ENCODE data around the gene HIVEP3. TPM values are rescaled to one million over a fixed set of nuclear protein-coding genes. Genes with fewer than 3 reads are reported as not detected.

HIVEP3 gene
- total and polyA plus RNA-seq, 4 experiments from 2014 or later: 8.2 to 12.8 (median 10.8) TPM

- peak overlapping the region; percentile 92 to 98 (median 95) for H3K4me3 Mint-ChIP-seq
These were observed 409 bp upstream of the HIVEP3 start for GRCh38 chr1:41919131-41919530.

GRCh38 chr1:41917835-41918449 lies 780 bp downstream of the HIVEP3 start:
- H3K27me3 ChIP-seq (ENCODE audit: insufficient read depth, low read length): no peaks in the 10 kb centered on the region
- Mint-ChIP-seq H3K27ac (peak overlapping the region; percentile 85 to 100 (median 94)), H3K9me3 (no peaks in the 10 kb centered on the region), H3K36me3 (peaks cover 0 to 5% of the 10 kb centered on the region in 2 donors), H3K4me3 (peak overlapping the region; percentile 92 to 98 (median 95)), H3K4me1 (peaks cover 61 to 81% (median 72%) of the 10 kb centered on the region in 4 donors), H3K27me3 (no peaks in the 10 kb centered on the region)
- H3K4me1 ChIP-seq (ENCODE audit: insufficient read depth, low read length): peaks cover 75% of the 10 kb centered on the region
- peak overlapping the region; percentile 65 for H3K27ac ChIP-seq (ENCODE audit: low read depth, low read length)
- intact Hi-C loops (cut with micrococcal nuclease): loop anchor here (10.0 kb wide), 1 partner anchor 417 kb away; the partner anchor contains the start of gene FOXJ3
- H3K4me3 ChIP-seq (ENCODE audit: low read length in 2 of 2): peak overlapping the region; percentile 37 to 67
- H3K36me3 ChIP-seq (ENCODE audit: insufficient read depth, low read length): no peaks in the 10 kb centered on the region
- peak; percentile 29 to 54 (median 36) for DNase-seq
- H3K9me3 ChIP-seq (ENCODE audit: control insufficient read depth in 1 of 2, low read length in 2 of 2): no peaks in the 10 kb centered on the region
- CTCF ChIA-PET (ENCODE audit: partially characterized antibody): interaction anchor here (0.7 to 6.1 kb wide), 5 partner anchors 16 to 344 kb away, joined by 3 to 84 read pairs (median 3); no protein-coding TSS in a partner anchor
- POLR2A ChIA-PET (ENCODE audit: partially characterized antibody): interaction anchor here (1.0 to 13.9 kb wide), 8 partner anchors 8 to 344 kb away, joined by 3 to 221 read pairs (median 8); no protein-coding TSS in a partner anchor

More at GRCh38 chr1:41919131-41919530, 409 bp upstream of the HIVEP3 start:
- H3K36me3 Mint-ChIP-seq: peaks cover 4 to 5% of the 10 kb centered on the region in 2 donors
- DNase-seq: no peak
- H3K4me1 ChIP-seq (ENCODE audit: insufficient read depth, low read length): peaks cover 63% of the 10 kb centered on the region
- peaks cover 50 to 69% (median 60%) of the 10 kb centered on the region in 4 donors for H3K4me1 Mint-ChIP-seq
- H3K4me3 ChIP-seq (ENCODE audit: low read length in 2 of 2): peak overlapping the region; percentile 45 to 68
- H3K36me3 ChIP-seq (ENCODE audit: insufficient read depth, low read length): no peaks in the 10 kb centered on the region
- intact Hi-C loops (cut with micrococcal nuclease): loop anchor here (10.0 kb wide), 1 partner anchor 416 kb away; the partner anchor contains the start of gene FOXJ3
- peak overlapping the region; percentile 50 for H3K27ac ChIP-seq (ENCODE audit: low read depth, low read length)
- H3K27me3 ChIP-seq (ENCODE audit: insufficient read depth, low read length): no peaks in the 10 kb centered on the region
- H3K9me3 Mint-ChIP-seq: peaks cover 0 to 3% (median 0%) of the 10 kb centered on the region in 8 donors
- ChIA-PET CTCF (ENCODE audit: partially characterized antibody) (interaction anchor here (1.1 to 6.1 kb wide), 5 partner anchors 10 to 116 kb away, joined by 3 to 84 read pairs (median 8); no protein-coding TSS in a partner anchor), POLR2A (ENCODE audit: partially characterized antibody) (interaction anchor here (1.2 to 13.9 kb wide), 17 partner anchors 10 to 246 kb away, joined by 3 to 221 read pairs (median 5); no protein-coding TSS in a partner anchor)
- no peaks in the 10 kb centered on the region for H3K27me3 Mint-ChIP-seq
- no peaks in the 10 kb centered on the region for H3K9me3 ChIP-seq (ENCODE audit: control insufficient read depth in 1 of 2, low read length in 2 of 2)
- peak overlapping the region; percentile 93 to 100 (median 98) for H3K27ac Mint-ChIP-seq

GRCh38 chr1:41917076-41917475 lies 1.6 kb downstream of the HIVEP3 start:
- Histone ChIP-seq H3K36me3 (ENCODE audit: insufficient read depth, low read length) (no peaks in the 10 kb centered on the region), H3K9me3 (ENCODE audit: control insufficient read depth in 1 of 2, low read length in 2 of 2) (no peaks in the 10 kb centered on the region), H3K4me1 (ENCODE audit: insufficient read depth, low read length) (peaks cover 84% of the 10 kb centered on the region), H3K27me3 (ENCODE audit: insufficient read depth, low read length) (no peaks in the 10 kb centered on the region), H3K4me3 (ENCODE audit: low read length in 2 of 2) (peak overlapping the region; percentile 21 to 67), H3K27ac (ENCODE audit: low read depth, low read length) (peak overlapping the region; percentile 65)
- Mint-ChIP-seq H3K36me3 (peaks cover 0 to 5% of the 10 kb centered on the region in 2 donors), H3K4me3 (peak overlapping the region; percentile 85 to 98 (median 94)), H3K4me1 (peaks cover 69 to 89% (median 80%) of the 10 kb centered on the region in 4 donors), H3K9me3 (no peaks in the 10 kb centered on the region), H3K27ac (peak overlapping the region; percentile 85 to 97 (median 93)), H3K27me3 (no peaks in the 10 kb centered on the region)
- intact Hi-C loops (cut with micrococcal nuclease): loop anchor here (10.0 kb wide), 1 partner anchor 418 kb away; the partner anchor contains the start of gene FOXJ3
- ChIA-PET POLR2A (ENCODE audit: partially characterized antibody) (interaction anchor here (1.6 to 13.9 kb wide), 6 partner anchors 8 to 118 kb away, joined by 6 to 221 read pairs (median 20); no protein-coding TSS in a partner anchor), CTCF (ENCODE audit: partially characterized antibody) (interaction anchor here (1.3 to 6.1 kb wide), 6 partner anchors 12 to 343 kb away, joined by 3 to 84 read pairs (median 8); no protein-coding TSS in a partner anchor)
- no peak for DNase-seq

- peaks cover 72 to 99% (median 81%) of the 10 kb centered on the region in 4 donors for H3K4me1 Mint-ChIP-seq
- peaks cover 88% of the 10 kb centered on the region for H3K4me1 ChIP-seq (ENCODE audit: insufficient read depth, low read length)
- peak; percentile 35 to 67 (median 64) for DNase-seq
- H3K9me3 Mint-ChIP-seq: peaks cover 0 to 2% (median under 1%) of the 10 kb centered on the region in 8 donors
- H3K27me3 Mint-ChIP-seq: no peaks in the 10 kb centered on the region
- H3K4me3 Mint-ChIP-seq: peak overlapping the region; percentile 65 to 98 (median 89)
- H3K36me3 Mint-ChIP-seq: peaks cover under 1 to 6% of the 10 kb centered on the region in 2 donors
- CTCF ChIA-PET (ENCODE audit: partially characterized antibody): interaction anchor here (0.9 to 6.1 kb wide), 8 partner anchors 11 to 119 kb away, joined by 3 to 84 read pairs (median 6); no protein-coding TSS in a partner anchor
- intact Hi-C loops (cut with micrococcal nuclease): loop anchor here (1.0 to 10.0 kb wide), 3 partner anchors 18 to 419 kb away; partner anchors contain the start of gene FOXJ3
- H3K27ac ChIP-seq (ENCODE audit: low read depth, low read length): peak overlapping the region; percentile 65
- H3K9me3 ChIP-seq (ENCODE audit: control insufficient read depth in 1 of 2, low read length in 2 of 2): no peaks in the 10 kb centered on the region
- H3K4me3 ChIP-seq (ENCODE audit: low read length in 2 of 2): peak overlapping the region in 1 of 2 donors; percentile 3
- H3K27ac Mint-ChIP-seq: peak overlapping the region; percentile 91 to 97 (median 93)
- POLR2A ChIA-PET (ENCODE audit: partially characterized antibody): interaction anchor here (0.9 to 13.9 kb wide), 11 partner anchors 10 to 251 kb away, joined by 3 to 221 read pairs (median 6); no protein-coding TSS in a partner anchor
- no peaks in the 10 kb centered on the region for H3K27me3 ChIP-seq (ENCODE audit: insufficient read depth, low read length)
- H3K36me3 ChIP-seq (ENCODE audit: insufficient read depth, low read length): no peaks in the 10 kb centered on the region
These were observed 2.7 kb downstream of the HIVEP3 start for GRCh38 chr1:41915786-41916571.

- H3K27me3 Mint-ChIP-seq: no peaks in the 10 kb centered on the region
- intact Hi-C loops (cut with micrococcal nuclease): loop anchor here (1.0 to 10.0 kb wide), 2 partner anchors 12 to 420 kb away; partner anchors contain the start of gene FOXJ3
- peak overlapping the region; percentile 93 to 99 (median 95) for H3K27ac Mint-ChIP-seq
- peaks cover 67 to 87% (median 69%) of the 10 kb centered on the region in 4 donors for H3K4me1 Mint-ChIP-seq
- peak; percentile 44 to 64 (median 53) for DNase-seq
- peaks cover 0 to 5% (median 1%) of the 10 kb centered on the region in 8 donors for H3K9me3 Mint-ChIP-seq
- Histone ChIP-seq H3K36me3 (ENCODE audit: insufficient read depth, low read length) (no peaks in the 10 kb centered on the region), H3K27ac (ENCODE audit: low read depth, low read length) (peak overlapping the region; percentile 11), H3K4me3 (ENCODE audit: low read length in 2 of 2) (no peak overlapping the region), H3K27me3 (ENCODE audit: insufficient read depth, low read length) (no peaks in the 10 kb centered on the region), H3K4me1 (ENCODE audit: insufficient read depth, low read length) (peaks cover 75% of the 10 kb centered on the region), H3K9me3 (ENCODE audit: control insufficient read depth in 1 of 2, low read length in 2 of 2) (no peaks in the 10 kb centered on the region)
- H3K4me3 Mint-ChIP-seq: peak overlapping the region; percentile 26 to 95 (median 74)
- H3K36me3 Mint-ChIP-seq: peaks cover 3 to 4% of the 10 kb centered on the region in 2 donors
- ChIA-PET POLR2A (ENCODE audit: partially characterized antibody) (interaction anchor here (1.3 to 13.9 kb wide), 3 partner anchors 13 to 121 kb away, joined by 4 to 221 read pairs (median 175); no protein-coding TSS in a partner anchor), CTCF (ENCODE audit: partially characterized antibody) (interaction anchor here (1.2 to 6.1 kb wide), 3 partner anchors 15 to 23 kb away, joined by 7 to 84 read pairs (median 8); no protein-coding TSS in a partner anchor)
These were observed 4.2 kb downstream of the HIVEP3 start for GRCh38 chr1:41914516-41914915.

- intact Hi-C loops (cut with micrococcal nuclease): loop anchor here (10.0 kb wide), 1 partner anchor 422 kb away; the partner anchor contains the start of gene FOXJ3
- Histone ChIP-seq H3K9me3 (ENCODE audit: control insufficient read depth in 1 of 2, low read length in 2 of 2) (no peaks in the 10 kb centered on the region), H3K36me3 (ENCODE audit: insufficient read depth, low read length) (no peaks in the 10 kb centered on the region), H3K27me3 (ENCODE audit: insufficient read depth, low read length) (no peaks in the 10 kb centered on the region), H3K27ac (ENCODE audit: low read depth, low read length) (no peak overlapping the region), H3K4me3 (ENCODE audit: low read length in 2 of 2) (no peak overlapping the region), H3K4me1 (ENCODE audit: insufficient read depth, low read length) (peaks cover 65% of the 10 kb centered on the region)
- Mint-ChIP-seq H3K9me3 (peaks cover 0 to 10% (median 3%) of the 10 kb centered on the region in 8 donors), H3K36me3 (peaks cover 3 to 14% of the 10 kb centered on the region in 2 donors), H3K4me3 (peak overlapping the region in 1 of 8 donors; percentile 44), H3K4me1 (peaks cover 56 to 78% (median 61%) of the 10 kb centered on the region in 4 donors), H3K27ac (peak overlapping the region in 5 of 7 donors; percentile 3 to 97 (median 93)), H3K27me3 (peaks cover 0 to 1% of the 10 kb centered on the region in 2 donors)
- ChIA-PET POLR2A (ENCODE audit: partially characterized antibody) (interaction anchor here (9.3 to 13.9 kb wide), 2 partner anchors 11 to 21 kb away, joined by 175 to 221 read pairs; no protein-coding TSS in a partner anchor), CTCF (ENCODE audit: partially characterized antibody) (interaction anchor here (1.0 to 1.2 kb wide), 2 partner anchors 20 to 21 kb away, joined by 4 to 7 read pairs; no protein-coding TSS in a partner anchor)
- DNase-seq: no peak
These were observed 5.7 kb downstream of the HIVEP3 start for GRCh38 chr1:41913014-41913413.
